Measurements from ENCODE around the gene SP8.

- TF ChIP-seq GATA2 (IDR thresholded peaks at IDR 0.05; ENCODE audit: low read depth, low read length) (no peak), GATA3 (IDR thresholded peaks at IDR 0.05; ENCODE audit: low read depth, low read length) (no peak)
Observed at GRCh38 chr7:20797042-20797461, 10.4 kb upstream of the SP8 start.

All from SH-SY5Y (cell line).